Right lobe of liver (tissue), 6 donors: ENCODE results near the gene SNX11. TPM values are rescaled to one million over a fixed set of nuclear protein-coding genes. Genes with fewer than 3 reads are reported as not detected.
"Not testable (repeated sequence)": the region's sequence is repeated elsewhere in the genome, so short reads cannot be mapped to it uniquely, and the experiment has no call there.

Experiments used
- ATAC-seq, 4 donors: fragments of 200-7000 bp; cut with Tn5 transposase; one replicate each; pipeline ENCODE4 v1.9.1; 2020; ENCODE audit warnings: mild to moderate bottlenecking in 4 of 4, moderate library complexity in 4 of 4
- DNase-seq, 3 donors: peaks; one replicate each; pipeline ENCODE4 v3.0.0-alpha.2; 2020
- H3K27ac ChIP-seq, 3 donors: fragments of 200-600 bp; one replicate each; pipeline ENCODE4 v1.8.0; 2022
- H3K27me3 ChIP-seq, 2 donors: fragments of 200-600 bp; one replicate each; pipeline ENCODE4 v1.8.0; 2022
- H3K36me3 ChIP-seq, 4 donors: fragments of 200-600 bp; sonication (generic) in 1 of 4; one replicate each; pipeline versions ENCODE4 v1.5.1 to v1.8.0; 2017 to 2022; ENCODE audit warnings: control low read depth in 1 of 4
- H3K4me1 ChIP-seq, 4 donors: fragments of 200-600 bp; sonication (generic) in 1 of 4; one replicate each; pipeline versions ENCODE4 v1.5.1 to v1.8.0; 2017 to 2022; ENCODE audit warnings: control low read depth in 1 of 4
- H3K4me3 ChIP-seq, 3 donors: fragments of 200-600 bp; one replicate each; pipeline ENCODE4 v1.8.0; 2022
- H3K9me3 ChIP-seq, 4 donors: fragments of 200-600 bp; sonication (generic) in 1 of 4; one replicate each; pipeline versions ENCODE4 v1.5.1 to v1.8.0; 2017 to 2022; ENCODE audit warnings: control low read depth in 1 of 4
- POLR2A ChIP-seq: fragments of 450-650 bp; IDR thresholded peaks from one replicate; pipeline ENCODE4 v1.6.1; 2017; ENCODE audit warnings: antibody characterized with exemption, mild to moderate bottlenecking
- WGBS: methylation state at CpG from one replicate; pipeline ENCODE4 v1.1.6; 2018; ENCODE audit warnings: low coverage, low lambda C conversion rate; ENCODE audit not compliant: insufficient coverage; ENCODE audit errors: missing lambda C conversion rate; 5-methylcytosine and 5-hydroxymethylcytosine counted together
- intact Hi-C, 2 donors: fragments of 100-400 bp; cut with DNase I; formaldehyde crosslinking; loops; one replicate each; pipeline versions ENCODE4 v1.11.2 to v1.14.1; 2022
- total RNA-seq, 6 experiments: library from RNA; depleted of rRNA in 2 of 6; stranded (reverse); fragments of >200 nt in 2 of 6; fragmentation: NEBNext Ultra II Directional in 3 of 6; extraction: Animal tissue kit (Norgen Biotek cat#: 25700) in 3 of 6; gene quantifications; one replicate each; pipeline versions ENCODE4 v1.1.0 to v1.2.4, GENCODE V29; 2016 to 2023
- TF ChIP-seq, protein P1 (sequence below), 4 donors: fragments of 200-600 bp in 3 of 4; fragments of 450-650 bp in 1 of 4; IDR thresholded peaks; one replicate each; pipeline versions ENCODE4 v1.5.1 to v1.8.0; 2016 to 2022; ENCODE audit warnings: antibody characterized with exemption in 4 of 4, mild to moderate bottlenecking in 2 of 4
- donor health status: DM: no; HTN: yes; CAD: no.
- donor health status: DM: no; HTN: no; CAD: no.
- donor health status: DM: no; HTN: no; CAD: no.
- donor health status: DM: no; HTN: yes; CAD: no.
- donor health status: DM: no; HTN: yes; CAD: no.

Gene SNX11
- total RNA-seq, 6 experiments from 2014 or later, result 7.2 to 11.7 (median 9.2) TPM

DNA sequence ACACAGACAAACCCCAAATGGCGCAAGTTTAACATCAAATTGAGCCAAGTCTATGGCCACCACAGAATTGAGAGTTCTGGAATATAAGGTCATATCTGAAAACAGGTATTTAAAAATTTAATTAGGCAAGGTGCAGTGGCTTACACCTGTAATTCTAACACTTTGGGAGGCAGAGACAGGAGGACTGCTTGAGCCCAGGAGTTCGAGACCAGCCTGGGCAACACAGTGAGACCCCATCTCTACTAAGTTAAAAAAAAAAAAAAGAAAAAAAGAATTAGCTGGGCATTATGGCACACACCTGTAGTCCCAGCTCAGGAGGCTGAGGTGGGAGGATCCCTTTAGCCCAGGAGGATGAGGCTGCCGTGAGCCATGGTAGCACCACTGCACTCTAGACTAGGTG is 40.3 kb upstream of the SNX11 start:
- ATAC-seq (no peak), DNase-seq (no peak)
- H3K27ac ChIP-seq, result peak overlapping the region in 2 of 3 donors; percentile 75 to 85
- no peak overlapping the region for H3K4me3 ChIP-seq
- intact Hi-C loops, result no loop called here
- peaks cover 0 to 15% (median 8%) of the 10 kb centered on the region in 4 donors for H3K36me3 ChIP-seq
- no peaks in the 10 kb centered on the region for H3K27me3 ChIP-seq
- peaks cover 0 to 67% (median 31%) of the 10 kb centered on the region in 4 donors for H3K4me1 ChIP-seq
- 75% methylated on average over 3 of the region's 3 CpGs for WGBS
- no peaks in the 10 kb centered on the region for H3K9me3 ChIP-seq
- TF ChIP-seq, protein P1, sequence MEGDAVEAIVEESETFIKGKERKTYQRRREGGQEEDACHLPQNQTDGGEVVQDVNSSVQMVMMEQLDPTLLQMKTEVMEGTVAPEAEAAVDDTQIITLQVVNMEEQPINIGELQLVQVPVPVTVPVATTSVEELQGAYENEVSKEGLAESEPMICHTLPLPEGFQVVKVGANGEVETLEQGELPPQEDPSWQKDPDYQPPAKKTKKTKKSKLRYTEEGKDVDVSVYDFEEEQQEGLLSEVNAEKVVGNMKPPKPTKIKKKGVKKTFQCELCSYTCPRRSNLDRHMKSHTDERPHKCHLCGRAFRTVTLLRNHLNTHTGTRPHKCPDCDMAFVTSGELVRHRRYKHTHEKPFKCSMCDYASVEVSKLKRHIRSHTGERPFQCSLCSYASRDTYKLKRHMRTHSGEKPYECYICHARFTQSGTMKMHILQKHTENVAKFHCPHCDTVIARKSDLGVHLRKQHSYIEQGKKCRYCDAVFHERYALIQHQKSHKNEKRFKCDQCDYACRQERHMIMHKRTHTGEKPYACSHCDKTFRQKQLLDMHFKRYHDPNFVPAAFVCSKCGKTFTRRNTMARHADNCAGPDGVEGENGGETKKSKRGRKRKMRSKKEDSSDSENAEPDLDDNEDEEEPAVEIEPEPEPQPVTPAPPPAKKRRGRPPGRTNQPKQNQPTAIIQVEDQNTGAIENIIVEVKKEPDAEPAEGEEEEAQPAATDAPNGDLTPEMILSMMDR (IDR thresholded peaks at IDR 0.05), result no peak
- TF ChIP-seq POLR2A, result no peak

DNA sequence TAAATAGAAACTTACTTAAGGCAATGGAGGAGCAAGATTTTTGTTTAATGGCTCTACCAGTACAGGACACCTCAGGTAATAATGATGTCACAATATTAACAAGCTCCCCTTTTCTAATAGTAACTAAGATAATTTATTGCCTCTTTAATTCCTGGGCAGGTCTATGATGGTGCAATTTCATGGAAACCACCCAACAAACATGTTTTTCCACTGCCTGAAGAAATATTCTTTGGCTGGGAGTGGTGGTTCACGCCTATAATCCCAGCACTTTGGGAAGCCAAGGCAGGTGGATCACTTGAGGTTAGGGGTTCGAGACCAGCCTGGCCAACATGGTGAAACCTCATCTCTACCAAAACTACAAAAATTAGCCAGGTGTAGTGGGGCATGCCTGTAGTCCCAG is 39.8 kb upstream of the SNX11 start:
- ATAC-seq, result peak in 3 of 4 donors; percentile 16 to 26 (median 20)
- H3K27me3 ChIP-seq, intact Hi-C loops, H3K9me3 ChIP-seq, H3K4me3 ChIP-seq, DNase-seq, H3K36me3 ChIP-seq: not testable (repeated sequence)
- Histone ChIP-seq H3K27ac (peak overlapping the region; percentile 33 to 85 (median 75)), H3K4me1 (peaks cover 0 to 67% (median 31%) of the 10 kb centered on the region in 4 donors)
- WGBS, result 29% methylated on average over 2 of the region's 2 CpGs

DNA sequence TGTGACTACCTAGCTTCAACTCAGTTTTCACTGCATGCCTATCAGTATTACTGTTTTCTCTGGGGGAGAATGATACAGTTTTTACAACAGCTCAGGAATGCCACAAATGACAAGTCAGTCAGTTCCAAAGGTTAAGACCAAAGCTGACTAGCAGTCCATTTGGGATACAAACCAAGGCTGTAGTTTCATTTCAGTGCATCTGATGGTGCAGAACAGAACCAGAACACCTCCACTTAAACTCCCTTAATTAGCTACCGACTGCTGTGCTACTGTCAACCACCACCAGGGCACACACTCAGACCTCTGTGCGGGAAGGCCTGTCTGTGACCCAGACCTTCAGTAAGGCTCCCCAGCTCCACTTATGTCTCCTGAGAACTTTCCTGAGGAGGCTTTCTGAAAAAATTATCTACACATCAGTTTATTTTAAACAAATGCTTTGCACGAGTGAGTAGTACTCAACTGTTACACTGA is 39.0 kb upstream of the SNX11 start:
- peak; percentile 8 to 51 (median 29) for ATAC-seq
- no peak for DNase-seq
- Histone ChIP-seq H3K27ac (peak overlapping the region; percentile 33 to 85 (median 75)), H3K4me3 (no peak overlapping the region), H3K4me1 (peaks cover 0 to 66% (median 30%) of the 10 kb centered on the region in 4 donors), H3K9me3 (no peaks in the 10 kb centered on the region), H3K27me3 (no peaks in the 10 kb centered on the region), H3K36me3 (peaks cover 0 to 5% (median 0%) of the 10 kb centered on the region in 4 donors)
- TF ChIP-seq POLR2A, result no peak
- TF ChIP-seq, protein P1 (IDR thresholded peaks at IDR 0.05), result peak in 3 of 4 donors; percentile 14 to 37 (median 24)
- intact Hi-C loops, result no loop called here
- 22% methylated on average over 3 of the region's 3 CpGs for WGBS

DNA sequence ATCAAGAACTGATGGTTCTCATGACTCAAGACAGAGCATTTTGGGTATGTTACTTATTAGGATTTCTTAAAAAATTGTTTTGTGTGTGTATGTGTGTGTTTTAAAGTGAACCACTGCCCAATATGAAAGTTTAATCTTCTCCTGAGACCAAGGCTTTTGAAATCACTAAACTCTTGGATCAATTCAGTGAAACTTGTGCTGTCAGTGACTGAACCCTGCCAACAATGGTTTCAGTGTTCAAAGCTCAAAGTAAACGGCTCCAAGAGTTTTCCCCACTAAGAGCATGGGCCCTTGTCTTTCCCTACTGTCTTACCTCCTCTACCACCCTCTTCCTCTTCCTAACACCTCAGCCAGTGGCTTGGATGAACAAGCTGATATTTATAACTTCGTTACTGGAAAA is 37.4 kb upstream of the SNX11 start:
- H3K4me1 ChIP-seq, result peaks cover 0 to 50% (median 22%) of the 10 kb centered on the region in 4 donors
- no peak for DNase-seq
- ATAC-seq, result peak in 2 of 4 donors; percentile 15 to 20
- TF ChIP-seq POLR2A, result no peak
- TF ChIP-seq, protein P1 (IDR thresholded peaks at IDR 0.05), result no peak
- no peaks in the 10 kb centered on the region for H3K9me3 ChIP-seq
- 4% methylated on average over 2 of the region's 2 CpGs for WGBS
- H3K36me3 ChIP-seq, result no peaks in the 10 kb centered on the region
- no peak overlapping the region for H3K4me3 ChIP-seq
- no peaks in the 10 kb centered on the region for H3K27me3 ChIP-seq
- peak overlapping the region in 2 of 3 donors; percentile 35 to 78 for H3K27ac ChIP-seq
- intact Hi-C loops, result loop anchor here (5.0 kb wide), 1 partner anchor 43 kb away; no protein-coding TSS in a partner anchor

DNA sequence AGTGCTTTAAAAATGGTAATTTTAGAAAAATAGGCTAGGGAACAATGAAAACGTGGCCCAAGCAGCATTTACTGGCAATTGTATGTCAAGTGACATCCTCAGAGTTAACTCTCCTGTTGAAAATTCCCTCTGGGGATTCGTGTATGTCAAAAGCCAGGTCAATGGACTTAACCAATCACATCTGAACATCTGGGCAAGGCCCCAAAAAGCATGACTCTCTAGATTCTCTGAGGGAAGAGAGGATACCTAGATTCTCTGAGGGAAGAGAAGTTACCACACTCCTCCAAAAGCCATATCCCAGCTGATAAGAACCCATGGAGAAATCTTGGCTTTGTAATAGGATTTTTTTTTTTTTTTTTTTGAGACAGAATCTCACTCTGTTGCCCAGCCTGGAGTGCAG is 35.9 kb upstream of the SNX11 start:
- H3K27ac ChIP-seq, result no peak overlapping the region
- no peak overlapping the region for H3K4me3 ChIP-seq
- H3K4me1 ChIP-seq, result peaks cover 0 to 37% (median 16%) of the 10 kb centered on the region in 4 donors
- intact Hi-C loops, result loop anchor here (5.0 kb wide), 1 partner anchor 44 kb away; no protein-coding TSS in a partner anchor
- peak; percentile 13 to 48 (median 38) for ATAC-seq
- H3K36me3 ChIP-seq, result peaks cover 0 to 7% (median 2%) of the 10 kb centered on the region in 4 donors
- no peak for DNase-seq
- TF ChIP-seq, protein P1 (IDR thresholded peaks at IDR 0.05), result no peak
- TF ChIP-seq POLR2A, result no peak
- no peaks in the 10 kb centered on the region for H3K27me3 ChIP-seq
- no peaks in the 10 kb centered on the region for H3K9me3 ChIP-seq
- WGBS, result 19% methylated on average over 2 of the region's 2 CpGs

DNA sequence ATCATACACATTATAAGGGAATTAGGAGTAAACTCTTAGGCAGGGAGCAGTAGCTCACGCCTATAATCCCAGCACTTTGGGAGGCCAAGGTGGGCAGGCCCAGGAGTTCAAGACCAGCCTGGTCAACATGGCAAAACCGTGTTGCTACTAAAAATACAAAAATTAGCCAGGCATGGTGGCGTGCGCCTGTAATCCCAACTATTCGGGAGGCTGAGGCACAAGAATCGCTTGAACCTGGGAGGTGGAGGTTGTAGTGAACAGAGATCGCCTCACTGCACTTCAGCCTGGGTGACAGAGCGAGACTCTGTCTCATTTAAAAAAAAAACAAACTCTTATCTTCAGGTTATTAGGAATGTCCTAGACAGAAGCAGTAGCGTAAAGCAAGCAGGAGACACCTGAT is 34.8 kb upstream of the SNX11 start:
- intact Hi-C loops, result loop anchor here (5.0 kb wide), 1 partner anchor 46 kb away; no protein-coding TSS in a partner anchor
- peaks cover 0 to 25% (median 10%) of the 10 kb centered on the region in 4 donors for H3K4me1 ChIP-seq
- DNase-seq, H3K9me3 ChIP-seq, H3K4me3 ChIP-seq, H3K27ac ChIP-seq, ATAC-seq, H3K36me3 ChIP-seq, H3K27me3 ChIP-seq: not testable (repeated sequence)
- WGBS, result 100% methylated on average over 8 of the region's 9 CpGs

DNA sequence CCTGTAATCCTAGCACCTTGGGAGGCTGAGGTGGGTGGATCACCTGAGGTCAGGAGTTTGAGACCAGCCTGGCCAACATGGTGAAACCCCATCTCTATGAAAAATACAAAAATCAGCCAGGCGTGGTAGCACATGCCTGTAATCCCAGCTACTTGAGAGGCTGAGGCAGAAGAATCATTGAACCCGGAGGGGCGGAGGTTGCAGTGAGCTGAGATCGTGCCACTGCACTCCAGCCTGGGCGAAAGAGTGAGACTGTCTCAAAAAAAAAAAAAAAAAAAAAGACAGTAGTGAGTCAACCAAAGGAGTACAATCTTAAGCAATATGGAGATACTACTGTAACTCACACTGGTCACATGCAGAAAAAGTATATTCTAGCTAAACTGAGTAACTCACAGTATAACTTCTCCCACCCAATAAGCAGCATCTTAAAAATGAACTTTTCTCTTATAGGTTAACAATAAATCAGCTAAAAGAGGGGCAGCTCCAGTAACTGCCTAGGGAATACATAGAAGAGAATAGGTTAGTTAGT is 33.9 kb upstream of the SNX11 start:
- H3K4me1 ChIP-seq, result peaks cover 0 to 17% (median 6%) of the 10 kb centered on the region in 4 donors
- WGBS, result 90% methylated on average over 2 of the region's 5 CpGs
- not testable (repeated sequence) for H3K27ac ChIP-seq, H3K36me3 ChIP-seq, ATAC-seq, H3K9me3 ChIP-seq, DNase-seq, H3K27me3 ChIP-seq, H3K4me3 ChIP-seq
- intact Hi-C loops, result loop anchor here (5.0 kb wide), 1 partner anchor 46 kb away; no protein-coding TSS in a partner anchor
